Right hindlimb (tissue), 1 donor: Measurements from ENCODE around the gene TCTN3.

ENCODE experiments used
- DNase-seq: peaks from one replicate; pipeline ENCODE4 v3.0.0-alpha.2; 2018

TCTN3 gene

DNA sequence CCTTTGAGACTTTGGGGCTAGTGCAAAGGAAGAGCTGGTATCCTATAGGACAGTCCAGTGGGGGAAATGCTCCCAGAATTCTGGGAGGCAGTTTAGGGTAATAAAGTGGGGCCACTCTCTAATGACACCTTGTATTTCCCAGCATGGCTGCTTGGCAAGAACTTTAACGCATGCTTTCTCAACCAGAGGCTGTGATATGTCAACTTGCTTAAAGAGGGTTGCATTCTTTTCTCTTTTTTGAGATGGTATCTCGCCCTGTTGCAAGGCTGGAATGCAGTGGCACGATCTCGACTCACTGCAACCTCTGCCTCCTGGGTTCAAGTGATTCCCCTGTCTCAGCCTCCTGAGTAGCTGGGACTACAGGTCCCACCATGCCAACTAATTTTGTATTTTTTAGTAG lies 75.6 kb downstream of the TCTN3 start:
- DNase-seq, result no peak

DNA sequence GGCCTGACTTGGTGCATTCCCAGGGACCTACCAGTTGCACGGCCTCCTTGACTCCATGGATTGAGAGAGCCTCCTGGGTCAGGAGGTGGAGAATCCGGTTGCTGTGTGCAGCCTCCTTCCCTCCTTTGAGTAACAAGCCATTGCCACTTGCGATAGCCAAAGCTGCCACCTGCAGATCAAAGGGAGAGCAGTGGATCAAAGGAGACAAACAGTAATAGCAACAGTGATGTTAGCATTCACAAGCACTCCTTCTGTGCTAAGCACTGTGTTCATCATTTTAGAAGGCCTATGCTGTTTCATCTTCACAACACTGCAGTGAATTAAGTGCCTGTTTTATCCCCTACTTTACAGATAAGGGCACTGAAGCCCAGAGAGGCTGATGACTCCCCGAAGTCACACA lies 77.3 kb downstream of the TCTN3 start:
- no peak for DNase-seq
